HG03097 (cell line): Measurements from ENCODE around the gene NPAS1.

Source experiments
- ATAC-seq: cut with Tn5 transposase; IDR thresholded peaks from one replicate; pipeline ENCODE4 v1.9.1; 2021; ENCODE audit not compliant: unreplicated experiment, low FRiP score

Gene NPAS1, protein sequence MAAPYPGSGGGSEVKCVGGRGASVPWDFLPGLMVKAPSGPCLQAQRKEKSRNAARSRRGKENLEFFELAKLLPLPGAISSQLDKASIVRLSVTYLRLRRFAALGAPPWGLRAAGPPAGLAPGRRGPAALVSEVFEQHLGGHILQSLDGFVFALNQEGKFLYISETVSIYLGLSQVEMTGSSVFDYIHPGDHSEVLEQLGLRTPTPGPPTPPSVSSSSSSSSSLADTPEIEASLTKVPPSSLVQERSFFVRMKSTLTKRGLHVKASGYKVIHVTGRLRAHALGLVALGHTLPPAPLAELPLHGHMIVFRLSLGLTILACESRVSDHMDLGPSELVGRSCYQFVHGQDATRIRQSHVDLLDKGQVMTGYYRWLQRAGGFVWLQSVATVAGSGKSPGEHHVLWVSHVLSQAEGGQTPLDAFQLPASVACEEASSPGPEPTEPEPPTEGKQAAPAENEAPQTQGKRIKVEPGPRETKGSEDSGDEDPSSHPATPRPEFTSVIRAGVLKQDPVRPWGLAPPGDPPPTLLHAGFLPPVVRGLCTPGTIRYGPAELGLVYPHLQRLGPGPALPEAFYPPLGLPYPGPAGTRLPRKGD

GRCh38 chr19:47019431-47020041 is at the start of gene NPAS1:
Gene NPAS1, plus strand, starts transcription at chr19:47019837. Its CDS starts 1,211 bp downstream, at chr19:47021048.
- ATAC-seq, result no peak

DNA sequence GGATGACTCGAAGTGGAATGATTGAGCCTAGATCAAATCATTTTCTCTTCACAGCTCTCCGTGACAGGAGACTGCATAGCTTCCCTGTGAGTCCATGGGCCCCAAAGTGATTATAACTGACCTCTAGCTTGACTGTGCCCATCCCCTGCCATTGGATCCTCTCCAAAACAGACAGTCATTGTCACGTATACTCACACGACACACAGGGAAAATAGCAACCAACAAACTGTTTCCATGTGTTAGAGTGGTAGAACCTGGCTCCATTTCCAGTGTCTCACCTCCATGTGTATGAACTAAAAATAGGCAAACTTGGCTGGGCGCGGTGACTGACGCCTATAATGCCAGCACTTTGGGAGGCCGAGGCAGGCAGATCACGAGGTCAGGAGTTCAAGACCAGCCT is 48.8 kb upstream of the NPAS1 start:
- no peak for ATAC-seq

DNA sequence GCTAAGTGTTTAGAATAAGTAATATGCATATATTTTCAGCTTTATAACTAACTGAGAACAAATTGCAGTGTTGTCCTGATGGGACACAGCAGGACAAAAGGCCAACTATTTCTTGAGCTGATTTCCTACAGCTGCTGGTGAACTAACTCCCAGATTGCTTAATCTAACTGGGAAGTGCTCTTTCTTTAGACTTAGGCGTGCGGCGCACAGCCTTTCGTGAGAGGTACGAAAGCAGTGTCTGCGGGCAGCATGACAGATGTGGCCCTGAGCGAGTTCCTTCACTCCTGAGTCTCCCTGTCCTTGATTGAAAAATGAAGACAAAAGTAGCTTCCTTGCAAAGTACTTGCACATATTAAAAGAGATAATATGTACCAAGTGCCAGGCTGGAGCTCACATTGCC is 47.3 kb upstream of the NPAS1 start:
- no peak for ATAC-seq

- no peak for ATAC-seq
Observed at GRCh38 chr19:46974181-46974580, 45.5 kb upstream of the NPAS1 start.

DNA sequence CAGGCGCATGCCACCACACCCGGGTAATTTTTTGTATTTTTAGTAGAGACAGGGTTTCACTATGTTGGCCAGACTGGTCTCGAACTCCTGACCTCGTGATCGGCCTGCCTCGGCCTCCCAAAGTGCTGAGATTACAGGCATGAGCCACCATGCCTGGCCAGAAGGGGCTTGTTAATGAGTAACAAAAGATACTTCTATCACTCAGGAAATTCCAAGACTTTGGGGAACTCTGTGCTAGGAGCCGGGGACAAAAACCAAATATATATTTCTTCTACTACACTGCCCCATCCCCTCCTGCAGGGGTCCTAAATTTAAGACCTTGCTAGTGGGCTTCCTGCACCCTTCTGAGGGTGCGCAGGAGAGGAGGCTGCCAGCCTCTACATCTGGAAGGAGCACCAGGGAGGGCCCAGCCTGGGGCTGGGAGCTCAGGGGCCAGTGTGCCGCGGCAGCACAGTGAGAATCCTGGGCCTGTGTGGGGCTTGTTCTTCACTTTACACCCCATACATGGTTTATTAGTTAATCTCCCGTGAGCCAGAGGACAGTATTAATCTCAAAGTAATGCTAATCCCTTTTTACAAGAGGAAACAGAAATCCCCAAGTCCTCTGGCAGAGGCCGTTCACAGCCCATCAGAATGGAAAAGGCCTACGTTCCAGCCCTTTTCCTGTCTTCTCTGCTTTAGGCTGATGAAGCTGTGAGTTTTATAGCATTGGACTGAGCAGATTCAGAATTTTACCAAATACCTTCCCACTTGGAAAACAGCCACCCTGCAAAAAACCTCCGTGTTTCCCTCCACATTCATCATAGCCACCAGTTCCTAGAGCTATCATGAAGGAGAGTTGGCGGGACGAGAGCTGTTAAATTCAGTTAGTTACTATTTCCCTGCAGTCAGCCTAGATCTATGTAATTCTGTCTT is 44.4 kb upstream of the NPAS1 start:
- ATAC-seq, result no peak

DNA sequence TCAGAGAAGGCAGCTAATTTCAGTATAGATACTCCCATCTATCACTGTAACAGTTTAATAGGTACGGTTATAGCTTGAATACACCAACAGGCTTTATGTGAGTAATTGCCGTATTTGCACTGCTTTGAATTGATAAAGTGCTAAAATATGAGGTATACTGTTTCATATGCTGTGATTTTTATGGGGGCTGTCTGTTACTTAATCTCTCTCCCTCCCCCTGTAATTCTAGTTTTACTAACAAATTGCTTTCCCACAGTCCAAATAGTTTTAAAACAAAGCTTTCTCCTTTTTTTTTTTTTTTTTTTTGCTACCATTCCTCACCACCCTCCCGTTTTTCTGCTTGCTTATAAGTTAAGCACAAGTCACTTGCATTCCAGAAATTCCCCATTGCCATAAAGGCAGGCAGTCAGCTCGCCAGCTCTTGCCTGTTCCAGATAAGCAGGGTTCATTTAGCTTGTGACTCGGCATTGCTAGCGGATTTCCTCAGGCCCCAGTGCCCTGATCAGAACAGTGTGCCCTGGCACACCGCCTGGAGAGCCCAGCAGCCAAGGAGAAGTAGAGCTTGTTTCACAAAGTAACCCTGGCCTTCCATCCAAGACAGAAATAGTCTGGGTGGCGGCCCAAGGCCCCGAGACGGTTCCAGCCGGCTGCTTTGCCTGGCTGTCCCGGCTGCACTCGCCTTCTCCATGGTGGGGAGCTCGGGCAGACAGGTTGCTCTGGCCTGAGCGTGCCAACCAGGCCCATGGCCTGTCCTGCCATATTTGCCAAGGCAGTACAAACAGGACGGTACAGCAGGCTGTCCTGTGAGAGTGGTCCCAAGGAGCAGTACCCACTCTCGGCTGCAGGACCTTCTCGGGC is 43.5 kb upstream of the NPAS1 start:
- no peak for ATAC-seq

- no peak for ATAC-seq
Observed at GRCh38 chr19:46976845-46977320, 42.8 kb upstream of the NPAS1 start.

DNA sequence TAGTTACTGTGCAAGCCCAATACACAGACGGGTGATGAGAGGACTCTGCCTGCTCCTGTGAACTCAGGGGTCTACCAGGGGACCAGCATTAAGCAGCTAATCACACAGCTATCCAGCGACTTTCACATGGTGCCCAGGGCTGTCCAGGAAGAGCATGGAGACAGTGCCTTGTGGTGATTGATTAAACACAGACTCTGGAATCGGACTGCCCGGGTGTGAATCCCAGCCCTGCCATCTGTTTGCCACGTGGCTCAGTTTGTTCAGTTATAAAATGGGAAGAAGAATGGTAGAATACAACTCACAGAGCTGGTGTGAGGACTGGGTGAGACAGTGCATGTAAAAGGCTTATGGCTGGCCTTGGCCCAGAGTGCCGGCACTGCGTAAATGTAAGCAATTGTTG is 42.1 kb upstream of the NPAS1 start:
- ATAC-seq, result no peak

- no peak for ATAC-seq
Observed at GRCh38 chr19:46978171-46978869, 41.3 kb upstream of the NPAS1 start.

DNA sequence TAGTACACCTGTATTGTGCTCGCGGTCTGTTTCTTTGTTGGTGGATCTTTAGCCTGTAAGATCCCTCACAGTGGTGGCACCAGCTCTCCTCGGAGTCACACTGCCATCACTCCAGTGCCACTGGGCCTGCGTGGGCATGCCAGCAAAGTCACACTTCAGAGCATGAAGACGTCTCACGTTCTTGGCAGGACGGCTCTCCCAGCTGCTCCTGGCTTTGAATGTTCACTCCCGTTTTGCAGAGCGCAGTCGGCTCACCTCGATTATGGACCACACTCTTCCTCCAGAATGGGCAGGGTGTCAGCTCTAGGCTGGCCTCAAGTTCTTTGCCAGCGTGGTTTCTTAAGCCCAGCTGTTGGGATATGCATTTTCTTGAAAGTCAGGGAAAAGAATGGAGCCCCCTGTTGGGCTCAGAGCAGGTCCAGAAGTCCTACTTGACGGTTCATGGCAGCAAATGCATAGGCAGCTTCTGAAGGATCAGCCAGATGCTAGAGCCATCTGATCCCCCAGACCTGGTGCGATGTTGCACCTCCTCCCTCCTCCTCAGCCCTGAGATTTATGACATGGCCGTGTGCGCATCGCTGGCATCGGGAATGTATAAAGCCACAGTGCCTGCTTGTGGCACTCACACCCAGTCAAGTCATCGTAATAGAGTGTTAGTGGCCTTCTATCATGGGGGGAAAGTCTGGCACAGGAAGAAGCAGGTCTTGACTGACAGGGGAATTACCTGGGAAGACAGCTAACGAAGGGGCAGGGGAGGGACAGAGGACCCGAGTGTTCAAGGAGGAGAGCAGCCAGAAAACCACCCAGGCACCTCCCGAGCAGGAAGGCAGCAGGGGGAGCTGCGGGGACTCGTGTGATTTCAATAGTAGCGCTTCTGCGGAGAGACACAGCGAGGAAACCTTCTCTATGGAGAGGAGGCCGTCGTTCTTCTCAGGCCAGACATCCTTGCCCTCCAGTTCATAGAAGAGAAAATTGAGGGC is 40.2 kb upstream of the NPAS1 start:
- no peak for ATAC-seq

DNA sequence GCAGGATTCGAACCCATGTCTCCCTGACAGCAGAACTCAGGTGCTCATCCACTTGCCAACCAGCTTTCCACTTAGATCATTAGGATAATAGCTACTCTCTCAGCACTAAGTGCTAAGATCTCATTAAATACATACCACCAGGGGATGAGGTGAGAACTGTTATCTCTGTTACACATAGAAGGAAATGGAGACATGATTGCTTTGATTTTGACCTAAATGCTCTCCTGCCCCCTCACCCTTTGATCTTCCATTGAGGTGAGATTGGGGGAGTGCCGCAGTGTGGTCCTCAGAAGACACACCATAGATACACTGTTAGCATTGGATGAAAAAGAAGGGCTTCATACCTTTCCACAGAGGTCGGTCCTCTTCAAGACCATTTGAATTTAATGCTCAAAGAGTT is 38.9 kb upstream of the NPAS1 start:
- ATAC-seq, result no peak

GRCh38 chr19:46981286-46981945 is 38.2 kb upstream of the NPAS1 start:
- ATAC-seq, result no peak

DNA sequence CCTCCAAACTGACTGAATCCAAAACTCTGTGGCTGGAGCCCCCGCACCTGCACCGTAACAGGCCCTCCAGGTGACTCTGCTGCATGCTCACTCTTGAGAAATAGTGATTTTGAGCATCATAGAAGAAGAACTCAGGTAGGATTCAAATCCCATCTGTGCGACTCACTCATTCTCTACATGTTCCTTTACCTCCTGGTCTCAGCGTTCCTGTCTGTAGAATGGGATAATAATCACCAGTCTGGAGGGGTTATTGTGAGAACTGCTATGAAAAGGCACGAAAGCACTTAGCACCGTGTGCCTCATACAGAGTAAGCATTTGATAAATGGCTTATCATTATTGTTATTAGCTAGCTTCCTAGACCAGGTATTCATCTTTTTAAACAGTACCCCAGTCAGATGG is 36.5 kb upstream of the NPAS1 start:
- ATAC-seq, result no peak

- no peak for ATAC-seq
Observed at GRCh38 chr19:46984077-46985010, 35.3 kb upstream of the NPAS1 start.

DNA sequence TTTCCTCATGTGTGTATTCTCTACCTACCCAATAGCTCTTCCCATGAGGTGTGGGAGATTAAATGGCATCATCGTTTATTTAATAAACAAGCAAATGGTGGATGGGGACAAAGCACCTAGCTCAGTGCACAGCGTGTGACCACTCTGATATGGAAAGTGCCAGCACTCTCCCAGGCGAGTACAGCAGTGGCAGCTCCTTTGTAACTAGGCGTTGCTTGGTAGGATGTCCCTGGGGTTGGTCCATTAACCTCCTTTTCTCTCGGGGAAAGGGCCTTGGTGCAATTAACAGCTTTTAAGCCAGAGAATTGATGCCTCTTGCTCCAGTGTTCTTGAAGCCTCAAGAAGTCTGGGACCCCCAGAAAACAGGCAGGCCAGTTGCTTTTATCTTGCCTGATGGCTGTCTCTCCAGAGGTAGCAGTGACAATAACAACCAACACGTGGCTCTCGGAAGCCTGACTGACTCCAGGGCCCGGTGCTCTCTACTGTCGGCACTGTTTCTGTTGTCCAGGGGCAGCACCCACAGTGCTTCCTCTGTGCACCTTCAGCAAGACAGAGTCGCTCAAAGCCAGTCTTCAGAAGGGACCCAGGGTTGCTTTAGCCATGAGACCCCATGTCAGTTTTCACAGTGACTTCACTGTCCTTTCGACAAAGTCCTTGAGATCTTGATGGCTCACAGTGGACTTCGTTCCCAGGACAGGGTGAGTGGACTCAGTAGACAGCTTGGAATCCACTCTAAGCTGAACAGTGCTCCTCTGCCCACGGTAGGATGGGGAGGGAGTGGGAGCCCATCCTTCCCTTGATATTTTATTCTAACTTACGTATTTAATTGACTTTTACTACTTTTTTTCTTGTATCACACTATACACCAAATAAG is 33.9 kb upstream of the NPAS1 start:
- ATAC-seq, result no peak
